Measurements from ENCODE around the gene NFKBIE. TPM values are rescaled to one million over a fixed set of nuclear protein-coding genes. Genes with fewer than 3 reads are reported as not detected.

The NFKBIE gene
- total RNA-seq, 1 experiment from 2014 or later: 9.7 TPM

DNA sequence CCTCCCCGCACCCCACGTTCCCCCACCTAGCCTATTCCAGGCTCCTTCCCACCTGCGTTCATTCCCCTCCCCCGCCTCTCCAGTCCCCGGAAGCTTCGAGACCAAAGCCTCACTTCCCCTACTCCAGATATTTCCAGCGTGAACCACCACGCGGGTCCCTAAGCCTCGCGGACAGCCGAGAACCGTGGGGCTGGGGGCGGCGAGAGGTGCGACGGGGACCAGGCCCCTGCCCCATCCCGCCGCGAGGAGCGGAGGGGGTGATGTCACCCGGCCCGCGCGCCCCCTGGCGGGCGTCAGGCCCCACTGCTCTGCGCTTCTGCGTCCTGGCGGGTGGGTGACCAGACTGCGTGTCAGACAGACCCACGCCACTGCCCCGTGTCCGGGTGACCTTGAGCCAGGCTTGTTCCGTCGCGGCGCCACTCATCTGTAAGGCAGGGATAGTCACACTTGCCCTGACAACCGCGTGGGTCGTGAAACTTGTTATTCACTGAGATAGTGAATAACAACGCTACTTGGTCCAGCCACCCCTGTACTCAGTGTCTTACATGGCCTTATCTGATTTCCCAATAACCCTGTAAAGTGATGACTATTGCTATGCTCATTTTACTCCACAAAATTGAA lies 27.4 kb downstream of the NFKBIE start:
- Histone ChIP-seq H3K27me3 (ENCODE audit: insufficient read depth, low read length) (no peaks in the 10 kb centered on the region), H2BK20ac (ENCODE audit: low read depth, low read length, poor library complexity, severe bottlenecking) (no peak overlapping the region), H3K27ac (ENCODE audit: insufficient read length, low read depth, low read length) (no peak overlapping the region), H3K23ac (ENCODE audit: insufficient read length, low read depth, low read length) (no peak overlapping the region), H3K4ac (ENCODE audit: low read depth, low read length) (no peak overlapping the region), H3K18ac (ENCODE audit: insufficient read length, low read depth, low read length) (peak overlapping the region; percentile 22), H2AK5ac (ENCODE audit: insufficient read length, low read length) (no peak overlapping the region), H3K4me2 (ENCODE audit: insufficient read depth, insufficient read length, low read length) (peak overlapping the region; percentile 21), H2BK5ac (ENCODE audit: insufficient read length, low read length) (no peak overlapping the region), H4K91ac (ENCODE audit: insufficient read length, low read depth, low read length) (no peak overlapping the region), H3T11ph (ENCODE audit: low read length) (no peak overlapping the region), H4K8ac (replicated peaks; ENCODE audit: insufficient read length, low read depth, low read length) (no peak overlapping the region), H3K56ac (ENCODE audit: insufficient read length, low read depth, low read length) (no peak overlapping the region), H3K23me2 (ENCODE audit: insufficient read length, low read depth, low read length, poor library complexity, severe bottlenecking) (peaks cover 3% of the 10 kb centered on the region), H3K79me1 (ENCODE audit: insufficient read depth, low read depth, low read length, poor library complexity, severe bottlenecking) (no peaks in the 10 kb centered on the region), H4K5ac (ENCODE audit: insufficient read length, low read depth, low read length) (no peak overlapping the region), H3K9ac (ENCODE audit: extremely low read depth, insufficient read length, low read length) (peak overlapping the region; percentile 16), H2AFZ (ENCODE audit: low read length) (no peak overlapping the region), H2BK12ac (ENCODE audit: insufficient read length, low read depth, low read length) (no peak overlapping the region), H4K20me1 (ENCODE audit: control insufficient read depth, insufficient read depth, insufficient read length) (no peaks in the 10 kb centered on the region), H3K4me1 (ENCODE audit: insufficient read depth, low read length) (no peaks in the 10 kb centered on the region; the same call in 1 of the 2 replicates), H3K14ac (ENCODE audit: insufficient read depth, low read length) (no peak overlapping the region; the same call in 1 of the 2 replicates), H3K79me2 (ENCODE audit: insufficient read depth, low read length) (no peaks in the 10 kb centered on the region), H2BK15ac (ENCODE audit: low read depth, low read length) (no peak overlapping the region), H2BK120ac (ENCODE audit: low read depth, low read length, poor library complexity, severe bottlenecking) (no peak overlapping the region), H3K9me3 (ENCODE audit: control insufficient read depth, low read depth, low read length) (no peaks in the 10 kb centered on the region)
- peak; percentile 69 for DNase-seq
- H3K27ac Mint-ChIP-seq: peak overlapping the region in 2 of 3 experiments; percentile 94 to 97; a peak in 4 of 7 replicates
- H3K4me3 Mint-ChIP-seq: peak overlapping the region; percentile 71 to 84
- H3K4me1 Mint-ChIP-seq: peaks cover 35 to 38% of the 10 kb centered on the region in 2 experiments
- no CpG with 5 or more reads among the region's 42 CpGs for WGBS (ENCODE audit: extremely low coverage, insufficient read length, low lambda C conversion rate)
- TF ChIP-seq, protein P1, sequence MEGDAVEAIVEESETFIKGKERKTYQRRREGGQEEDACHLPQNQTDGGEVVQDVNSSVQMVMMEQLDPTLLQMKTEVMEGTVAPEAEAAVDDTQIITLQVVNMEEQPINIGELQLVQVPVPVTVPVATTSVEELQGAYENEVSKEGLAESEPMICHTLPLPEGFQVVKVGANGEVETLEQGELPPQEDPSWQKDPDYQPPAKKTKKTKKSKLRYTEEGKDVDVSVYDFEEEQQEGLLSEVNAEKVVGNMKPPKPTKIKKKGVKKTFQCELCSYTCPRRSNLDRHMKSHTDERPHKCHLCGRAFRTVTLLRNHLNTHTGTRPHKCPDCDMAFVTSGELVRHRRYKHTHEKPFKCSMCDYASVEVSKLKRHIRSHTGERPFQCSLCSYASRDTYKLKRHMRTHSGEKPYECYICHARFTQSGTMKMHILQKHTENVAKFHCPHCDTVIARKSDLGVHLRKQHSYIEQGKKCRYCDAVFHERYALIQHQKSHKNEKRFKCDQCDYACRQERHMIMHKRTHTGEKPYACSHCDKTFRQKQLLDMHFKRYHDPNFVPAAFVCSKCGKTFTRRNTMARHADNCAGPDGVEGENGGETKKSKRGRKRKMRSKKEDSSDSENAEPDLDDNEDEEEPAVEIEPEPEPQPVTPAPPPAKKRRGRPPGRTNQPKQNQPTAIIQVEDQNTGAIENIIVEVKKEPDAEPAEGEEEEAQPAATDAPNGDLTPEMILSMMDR (conservative IDR thresholded peaks at IDR 0.05): peak; percentile 99
- H3K36me3 Mint-ChIP-seq (ENCODE audit: insufficient read depth in 1 of 3, low read depth in 3 of 3): peaks cover 13 to 27% (median 25%) of the 10 kb centered on the region in 3 experiments; a peak in 6 of 7 replicates
- peaks cover 16% of the 10 kb centered on the region for H3K27me3 Mint-ChIP-seq (ENCODE audit: low read depth)
- H3K9me3 Mint-ChIP-seq: no peaks in the 10 kb centered on the region

Data from H9 (cell line).